ENCODE measurements around the gene DNM3.

Gene DNM3

DNA sequence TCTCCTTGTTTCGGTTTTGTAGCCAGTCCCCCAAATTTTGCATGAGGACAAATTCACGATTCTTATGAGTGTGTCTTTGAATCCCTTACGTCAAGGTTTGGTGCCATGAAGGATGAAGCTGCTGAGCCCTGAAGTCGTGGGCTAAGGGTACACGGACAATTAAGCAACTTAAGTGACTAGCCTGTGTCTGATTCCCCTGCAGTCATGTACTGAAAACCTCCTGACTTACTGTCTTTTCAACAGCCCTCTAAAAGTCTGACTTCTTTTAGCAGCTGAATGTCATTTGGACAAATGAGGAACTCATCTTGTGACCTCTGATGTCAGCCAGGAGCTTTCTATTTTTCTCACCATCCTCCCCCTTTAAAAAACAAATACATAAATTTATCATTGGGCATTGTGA, 552.1 kb downstream of the DNM3 start:
- no peaks in the 10 kb centered on the region for H3K79me2 ChIP-seq (ENCODE audit: low read length)
- H3K9ac ChIP-seq (ENCODE audit: low read length), result no peak overlapping the region
- DNase-seq, result no peak
- no peaks in the 10 kb centered on the region for H3K9me3 ChIP-seq (replicated peaks; ENCODE audit: insufficient read depth, low read length)
- no peak overlapping the region for H2AFZ ChIP-seq (ENCODE audit: low read length)
- H4K20me1 ChIP-seq (ENCODE audit: insufficient read depth, low read length), result 0 out of 2 replicates have a peak, but pooled peaks cover 3% of the 10 kb centered on the region
- no peak overlapping the region for H3K27ac ChIP-seq (ENCODE audit: low read length)
- no peak overlapping the region for H3K4me2 ChIP-seq (ENCODE audit: low read depth, low read length)
- H3F3A ChIP-seq (ENCODE audit: insufficient read depth, low read length), result peaks cover 10% of the 10 kb centered on the region
- H3K36me3 ChIP-seq (replicated peaks; ENCODE audit: insufficient read depth, low read length), result no peaks in the 10 kb centered on the region
- peaks cover 25% of the 10 kb centered on the region for H3K4me1 ChIP-seq (ENCODE audit: low read length)
- H3K4me3 ChIP-seq (ENCODE audit: low read length), result no peak overlapping the region
- H3K9me2 ChIP-seq (replicated peaks; ENCODE audit: insufficient read depth, low read length), result no peaks in the 10 kb centered on the region
- peaks cover 86% of the 10 kb centered on the region for H3K27me3 ChIP-seq (replicated peaks; ENCODE audit: insufficient read depth, low read length)
- no peak for TF ChIP-seq EZH2 (optimal IDR thresholded peaks at IDR 0.05; ENCODE audit: low read depth, low read length)
- TF ChIP-seq, protein P1, sequence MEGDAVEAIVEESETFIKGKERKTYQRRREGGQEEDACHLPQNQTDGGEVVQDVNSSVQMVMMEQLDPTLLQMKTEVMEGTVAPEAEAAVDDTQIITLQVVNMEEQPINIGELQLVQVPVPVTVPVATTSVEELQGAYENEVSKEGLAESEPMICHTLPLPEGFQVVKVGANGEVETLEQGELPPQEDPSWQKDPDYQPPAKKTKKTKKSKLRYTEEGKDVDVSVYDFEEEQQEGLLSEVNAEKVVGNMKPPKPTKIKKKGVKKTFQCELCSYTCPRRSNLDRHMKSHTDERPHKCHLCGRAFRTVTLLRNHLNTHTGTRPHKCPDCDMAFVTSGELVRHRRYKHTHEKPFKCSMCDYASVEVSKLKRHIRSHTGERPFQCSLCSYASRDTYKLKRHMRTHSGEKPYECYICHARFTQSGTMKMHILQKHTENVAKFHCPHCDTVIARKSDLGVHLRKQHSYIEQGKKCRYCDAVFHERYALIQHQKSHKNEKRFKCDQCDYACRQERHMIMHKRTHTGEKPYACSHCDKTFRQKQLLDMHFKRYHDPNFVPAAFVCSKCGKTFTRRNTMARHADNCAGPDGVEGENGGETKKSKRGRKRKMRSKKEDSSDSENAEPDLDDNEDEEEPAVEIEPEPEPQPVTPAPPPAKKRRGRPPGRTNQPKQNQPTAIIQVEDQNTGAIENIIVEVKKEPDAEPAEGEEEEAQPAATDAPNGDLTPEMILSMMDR (IDR thresholded peaks at IDR 0.05; ENCODE audit: low read length), result no peak
- no peak for TF ChIP-seq EZH2phosphoT487 (IDR thresholded peaks at IDR 0.05; ENCODE audit: low read length)

DNA sequence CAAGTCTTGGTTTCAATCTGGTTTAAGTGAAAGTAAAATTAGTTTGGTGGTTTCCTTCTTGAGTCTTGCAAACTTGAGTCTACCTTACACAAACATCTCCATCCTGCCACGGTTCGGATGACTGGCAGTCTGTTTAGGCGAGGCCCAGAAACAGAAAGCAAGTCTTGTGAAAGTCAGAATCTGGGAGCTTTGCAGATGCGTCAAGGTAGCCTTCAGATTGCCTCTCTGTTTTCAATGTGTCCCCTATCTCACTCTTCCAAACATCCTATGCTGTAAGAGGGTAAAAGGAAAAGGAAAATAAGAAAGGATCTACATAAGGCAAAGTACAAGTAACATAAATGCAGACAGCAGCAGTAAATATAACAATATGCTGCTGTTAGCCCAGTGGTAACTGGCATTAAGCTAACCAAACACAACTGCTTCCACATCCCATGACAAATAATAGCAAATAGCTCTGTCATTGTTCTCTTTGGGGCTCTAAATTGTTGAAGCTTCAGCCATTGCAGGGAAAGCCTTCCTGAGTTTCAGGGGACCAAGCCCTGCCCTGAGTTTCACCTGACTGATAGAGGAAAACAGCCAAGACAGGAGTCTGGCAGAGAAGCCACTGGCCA, 552.9 kb downstream of the DNM3 start:
- H3K4me3 ChIP-seq (ENCODE audit: low read length), result no peak overlapping the region
- H3K9me3 ChIP-seq (replicated peaks; ENCODE audit: insufficient read depth, low read length), result no peaks in the 10 kb centered on the region
- H3K9me2 ChIP-seq (replicated peaks; ENCODE audit: insufficient read depth, low read length), result no peaks in the 10 kb centered on the region
- H3K4me1 ChIP-seq (ENCODE audit: low read length), result peaks cover 25% of the 10 kb centered on the region
- peak; percentile 75; the same call in 1 of the 2 replicates for TF ChIP-seq EZH2phosphoT487 (IDR thresholded peaks at IDR 0.05; ENCODE audit: low read length)
- TF ChIP-seq, protein P1 (IDR thresholded peaks at IDR 0.05; ENCODE audit: low read length), result no peak
- H3K27me3 ChIP-seq (replicated peaks; ENCODE audit: insufficient read depth, low read length), result peaks cover 87% of the 10 kb centered on the region
- H3K79me2 ChIP-seq (ENCODE audit: low read length), result no peaks in the 10 kb centered on the region
- peak overlapping the region; percentile 31 for H3K4me2 ChIP-seq (ENCODE audit: low read depth, low read length)
- peak; percentile 96 for DNase-seq
- H2AFZ ChIP-seq (ENCODE audit: low read length), result no peak overlapping the region
- H3K27ac ChIP-seq (ENCODE audit: low read length), result no peak overlapping the region
- 0 out of 2 replicates have a peak, but pooled peaks cover 3% of the 10 kb centered on the region for H4K20me1 ChIP-seq (ENCODE audit: insufficient read depth, low read length)
- H3K9ac ChIP-seq (ENCODE audit: low read length), result no peak overlapping the region
- H3F3A ChIP-seq (ENCODE audit: insufficient read depth, low read length), result peaks cover 10% of the 10 kb centered on the region
- H3K36me3 ChIP-seq (replicated peaks; ENCODE audit: insufficient read depth, low read length), result no peaks in the 10 kb centered on the region

GRCh38 chr1:172394811-172395210, 553.5 kb downstream of the DNM3 start:
- H3K4me3 ChIP-seq (ENCODE audit: low read length), result no peak overlapping the region

More at GRCh38 chr1:172394811-172395210, 553.5 kb downstream of the DNM3 start:
- Histone ChIP-seq H3K27ac (ENCODE audit: low read length) (no peak overlapping the region), H3K79me2 (ENCODE audit: low read length) (no peaks in the 10 kb centered on the region), H4K20me1 (ENCODE audit: insufficient read depth, low read length) (0 out of 2 replicates have a peak, but pooled peaks cover 3% of the 10 kb centered on the region), H2AFZ (ENCODE audit: low read length) (no peak overlapping the region), H3K4me2 (ENCODE audit: low read depth, low read length) (peak overlapping the region; percentile 31; the same call in 1 of the 2 replicates), H3K36me3 (replicated peaks; ENCODE audit: insufficient read depth, low read length) (no peaks in the 10 kb centered on the region), H3K27me3 (replicated peaks; ENCODE audit: insufficient read depth, low read length) (peaks cover 84% of the 10 kb centered on the region), H3K4me1 (ENCODE audit: low read length) (peaks cover 25% of the 10 kb centered on the region), H3K9me2 (replicated peaks; ENCODE audit: insufficient read depth, low read length) (no peaks in the 10 kb centered on the region), H3F3A (ENCODE audit: insufficient read depth, low read length) (peaks cover 10% of the 10 kb centered on the region), H3K9me3 (replicated peaks; ENCODE audit: insufficient read depth, low read length) (no peaks in the 10 kb centered on the region), H3K9ac (ENCODE audit: low read length) (no peak overlapping the region)
- TF ChIP-seq, protein P1 (IDR thresholded peaks at IDR 0.05; ENCODE audit: low read length), result no peak
- TF ChIP-seq EZH2 (optimal IDR thresholded peaks at IDR 0.05; ENCODE audit: low read depth, low read length) (no peak), EZH2phosphoT487 (IDR thresholded peaks at IDR 0.05; ENCODE audit: low read length) (no peak)
- no peak for DNase-seq
